HG02938 (cell line): ENCODE data around the gene MBNL2.

Experiments used
- ATAC-seq: cut with Tn5 transposase; IDR thresholded peaks from one replicate; pipeline ENCODE4 v1.9.1; 2021; ENCODE audit warnings: mild to moderate bottlenecking, moderate library complexity; ENCODE audit not compliant: unreplicated experiment

Gene MBNL2

GRCh38 chr13:97231829-97232196 is 9.7 kb downstream of the MBNL2 start:
- no peak for ATAC-seq

DNA sequence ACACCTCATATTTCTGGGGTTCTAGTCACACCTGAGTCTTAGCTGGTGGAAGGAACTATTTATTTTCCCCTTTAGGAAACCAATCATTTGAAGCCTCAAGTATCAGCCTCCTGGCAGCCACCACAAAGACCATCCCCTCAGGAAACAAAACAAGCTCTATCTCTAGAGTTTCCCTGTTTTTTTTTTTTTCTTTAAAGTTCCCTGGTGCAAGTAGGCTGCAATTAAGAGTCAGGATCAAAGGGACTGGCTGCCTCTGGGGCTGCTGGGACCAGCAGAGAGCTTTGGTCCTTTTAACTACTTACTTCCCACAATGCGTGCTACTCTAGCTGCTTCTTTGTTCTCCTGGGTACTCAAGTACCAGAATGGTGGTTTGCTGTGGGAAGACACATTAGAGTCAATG is 11.4 kb downstream of the MBNL2 start:
- ATAC-seq = no peak

DNA sequence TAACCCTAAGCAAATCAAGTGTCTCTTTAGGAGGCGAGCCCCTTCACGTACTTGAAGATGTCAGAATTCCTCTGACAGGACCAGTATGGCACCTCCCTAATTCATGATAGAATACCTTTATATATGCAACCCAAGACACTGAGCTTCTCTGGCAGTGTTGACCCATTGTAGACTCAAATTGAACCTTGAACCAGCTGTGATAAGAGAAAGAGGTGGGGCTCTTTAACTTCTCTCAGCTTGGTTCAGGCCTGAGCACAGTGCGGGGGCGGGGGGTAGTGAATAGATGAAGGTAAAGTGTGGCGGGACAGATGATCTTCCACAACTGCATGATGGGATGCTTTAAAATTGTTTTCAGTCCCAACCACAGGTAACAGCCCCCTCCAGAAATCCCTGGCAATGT is 12.1 kb downstream of the MBNL2 start:
- ATAC-seq = no peak

- ATAC-seq = no peak
These were observed 12.6 kb downstream of the MBNL2 start for GRCh38 chr13:97234742-97235141.

GRCh38 chr13:97235549-97236231 is 13.6 kb downstream of the MBNL2 start:
- no peak for ATAC-seq

- ATAC-seq = no peak
These were observed 15.3 kb downstream of the MBNL2 start for GRCh38 chr13:97237388-97237787.

- ATAC-seq = no peak
These were observed 16.3 kb downstream of the MBNL2 start for GRCh38 chr13:97238432-97238831.

- ATAC-seq = no peak
These were observed 16.8 kb downstream of the MBNL2 start for GRCh38 chr13:97238883-97239282.

GRCh38 chr13:97239306-97239705 is 17.2 kb downstream of the MBNL2 start:
- no peak for ATAC-seq

- no peak for ATAC-seq
These were observed 18.0 kb downstream of the MBNL2 start for GRCh38 chr13:97239943-97240787.

DNA sequence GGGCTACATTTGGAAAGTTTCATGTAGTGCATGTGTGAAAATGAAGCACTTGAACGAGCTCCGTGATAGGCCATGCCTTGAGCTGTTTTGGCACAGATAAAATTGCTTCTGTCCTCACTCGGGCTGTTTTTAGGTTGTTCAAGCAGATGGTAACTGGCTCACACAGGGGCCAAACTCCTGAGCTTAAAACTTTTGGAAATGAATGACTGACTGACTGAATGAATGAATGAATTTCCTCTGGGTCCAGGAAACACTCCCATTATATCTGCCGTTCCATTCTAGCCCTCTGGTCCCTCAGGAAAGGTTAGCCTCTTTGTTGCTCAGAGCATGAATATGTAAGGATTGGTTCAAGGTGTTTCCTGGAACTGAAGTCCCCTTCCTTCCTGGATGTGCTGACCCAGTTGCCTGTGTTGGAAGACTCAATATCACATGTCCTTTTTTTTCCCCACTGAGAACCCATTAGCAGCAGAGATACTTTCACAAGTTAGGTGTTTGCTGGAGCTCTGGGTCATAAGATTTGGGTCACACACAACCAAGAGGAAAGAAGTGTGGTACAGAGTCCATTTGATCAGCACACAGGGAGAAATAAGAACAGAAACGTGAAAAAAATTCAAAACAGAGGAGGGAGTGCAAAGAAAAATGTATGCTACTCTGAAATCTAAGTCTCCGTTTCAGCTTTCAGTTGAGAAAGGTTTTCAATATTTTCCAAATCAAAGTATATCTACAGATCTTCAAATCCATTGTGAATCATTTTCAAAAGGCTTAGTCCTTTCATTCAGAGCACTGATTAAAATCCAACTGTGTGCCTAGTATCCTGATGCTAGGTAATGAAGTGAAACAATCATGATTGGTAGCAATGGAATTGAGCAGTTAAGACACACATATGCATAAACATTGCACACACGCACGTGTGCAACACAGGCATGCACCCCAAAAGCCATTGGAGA is 18.9 kb downstream of the MBNL2 start:
- ATAC-seq = no peak

DNA sequence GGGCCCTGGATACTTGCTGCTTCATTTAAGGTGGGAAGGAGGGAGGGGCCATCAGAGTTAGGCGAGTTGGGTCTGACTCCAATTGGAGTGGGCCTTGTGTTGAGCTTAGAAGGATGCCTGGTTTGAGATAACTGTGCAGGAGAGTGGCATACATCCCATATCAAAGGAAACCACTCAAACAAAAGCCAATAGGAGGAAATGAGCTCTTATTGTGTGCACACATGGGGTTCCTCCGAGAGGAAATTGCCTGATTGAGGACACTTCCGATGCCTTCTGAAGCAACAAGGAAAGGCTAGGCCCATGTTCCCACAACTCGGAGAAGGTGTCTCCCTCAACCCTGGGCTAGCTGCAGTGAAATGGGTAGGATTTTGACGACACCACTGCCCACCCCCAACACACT is 19.6 kb downstream of the MBNL2 start:
- no peak for ATAC-seq

GRCh38 chr13:97242755-97243497 is 20.8 kb downstream of the MBNL2 start:
- no peak for ATAC-seq

- ATAC-seq = no peak
These were observed 22.0 kb downstream of the MBNL2 start for GRCh38 chr13:97243915-97244781.

DNA sequence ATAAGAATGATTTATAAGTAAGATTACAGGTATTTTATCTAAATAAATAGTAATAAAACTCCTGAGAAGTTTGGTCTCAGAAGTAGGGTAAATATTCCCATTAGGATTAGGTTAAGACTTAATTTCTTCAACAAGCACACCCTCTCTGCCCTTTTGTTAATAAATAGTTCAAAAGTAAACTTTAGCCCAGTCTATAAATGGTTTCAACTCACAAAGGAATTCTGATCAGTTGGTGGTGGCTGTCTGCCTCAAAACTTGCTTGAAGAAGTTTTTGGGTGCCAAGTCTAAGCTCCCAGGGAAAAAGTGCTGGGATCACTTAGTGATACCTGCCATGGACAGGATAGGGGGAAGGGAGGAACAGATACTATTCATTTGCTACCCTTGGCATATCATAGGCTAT is 22.9 kb downstream of the MBNL2 start:
- ATAC-seq = no peak

GRCh38 chr13:97246596-97247158 is 24.5 kb downstream of the MBNL2 start:
- no peak for ATAC-seq

GRCh38 chr13:97248243-97248642 is 26.1 kb downstream of the MBNL2 start:
- no peak for ATAC-seq

GRCh38 chr13:97249093-97249795 is 27.1 kb downstream of the MBNL2 start:
- no peak for ATAC-seq
